Fibroblast of villous mesenchyme (primary cell): ENCODE results near the gene INPPL1. TPM values are rescaled to one million over a fixed set of nuclear protein-coding genes. Genes with fewer than 3 reads are reported as not detected.
"Not testable (repeated sequence)": the region's sequence is repeated elsewhere in the genome, so short reads cannot be mapped to it uniquely, and the experiment has no call there.

Experiments used
- DNase-seq: peaks from one replicate; pipeline ENCODE4 v3.0.0-alpha.2; 2010; ENCODE audit warnings: low read depth
- H3K4me3 ChIP-seq: 2 replicates; pipeline ENCODE4 v1.5.1; 2011; ENCODE audit warnings: low read depth, mild to moderate bottlenecking, low read length
- total RNA-seq: library from RNA; depleted of rRNA; stranded (reverse); fragments of >200 nt; gene quantifications from 2 replicates; pipeline ENCODE4 v1.2.3, GENCODE V29; 2012
- TF ChIP-seq, protein P1 (sequence below): IDR thresholded peaks from 2 replicates; pipeline ENCODE4 v1.5.1; 2012; ENCODE audit warnings: low read depth, mild to moderate bottlenecking, low read length; ENCODE audit not compliant: insufficient read depth

INPPL1 gene
- total RNA-seq, 1 donor, result 163 TPM

GRCh38 chr11:72203163-72203562 is 21.4 kb upstream of the INPPL1 start:
- no peak overlapping the region for H3K4me3 ChIP-seq
- TF ChIP-seq, protein P1, sequence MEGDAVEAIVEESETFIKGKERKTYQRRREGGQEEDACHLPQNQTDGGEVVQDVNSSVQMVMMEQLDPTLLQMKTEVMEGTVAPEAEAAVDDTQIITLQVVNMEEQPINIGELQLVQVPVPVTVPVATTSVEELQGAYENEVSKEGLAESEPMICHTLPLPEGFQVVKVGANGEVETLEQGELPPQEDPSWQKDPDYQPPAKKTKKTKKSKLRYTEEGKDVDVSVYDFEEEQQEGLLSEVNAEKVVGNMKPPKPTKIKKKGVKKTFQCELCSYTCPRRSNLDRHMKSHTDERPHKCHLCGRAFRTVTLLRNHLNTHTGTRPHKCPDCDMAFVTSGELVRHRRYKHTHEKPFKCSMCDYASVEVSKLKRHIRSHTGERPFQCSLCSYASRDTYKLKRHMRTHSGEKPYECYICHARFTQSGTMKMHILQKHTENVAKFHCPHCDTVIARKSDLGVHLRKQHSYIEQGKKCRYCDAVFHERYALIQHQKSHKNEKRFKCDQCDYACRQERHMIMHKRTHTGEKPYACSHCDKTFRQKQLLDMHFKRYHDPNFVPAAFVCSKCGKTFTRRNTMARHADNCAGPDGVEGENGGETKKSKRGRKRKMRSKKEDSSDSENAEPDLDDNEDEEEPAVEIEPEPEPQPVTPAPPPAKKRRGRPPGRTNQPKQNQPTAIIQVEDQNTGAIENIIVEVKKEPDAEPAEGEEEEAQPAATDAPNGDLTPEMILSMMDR, result no peak
- no peak for DNase-seq

GRCh38 chr11:72204886-72205285 is 19.7 kb upstream of the INPPL1 start:
- no peak overlapping the region for H3K4me3 ChIP-seq
- TF ChIP-seq, protein P1, result no peak
- DNase-seq, result no peak

- DNase-seq, H3K4me3 ChIP-seq: not testable (repeated sequence)
Observed at GRCh38 chr11:72206794-72207193, 17.8 kb upstream of the INPPL1 start.

- H3K4me3 ChIP-seq, result no peak overlapping the region
- TF ChIP-seq, protein P1, result no peak
- no peak for DNase-seq
Observed at GRCh38 chr11:72208281-72208680, 16.3 kb upstream of the INPPL1 start.

- no peak overlapping the region for H3K4me3 ChIP-seq
- TF ChIP-seq, protein P1, result no peak
- no peak for DNase-seq
Observed at GRCh38 chr11:72209101-72209500, 15.5 kb upstream of the INPPL1 start.

- H3K4me3 ChIP-seq, result no peak within 1 kb of the TSS
- TF ChIP-seq, protein P1, result no peak
- no peak for DNase-seq
Observed at GRCh38 chr11:72216638-72217037, 7.9 kb upstream of the INPPL1 start, which contains the start of gene FOLR2. Gene FOLR2, plus strand, starts transcription at chr11:72216794. Its CDS starts 1,791 bp downstream, at chr11:72218585.

- TF ChIP-seq, protein P1, result no peak
- no peak for DNase-seq
- no peak overlapping the region for H3K4me3 ChIP-seq
Observed at GRCh38 chr11:72217841-72218240, 6.7 kb upstream of the INPPL1 start.
